BLaER1 (cell line): ENCODE data around the gene TRIM46.

Source experiments
- H3K27ac ChIP-seq: shearing (Covaris generic); formaldehyde crosslinking; 2 replicates; pipeline ENCODE4 v1.8.1; 2022
- H3K27me3 ChIP-seq: shearing (Covaris generic); formaldehyde crosslinking; 2 replicates; pipeline ENCODE4 v1.8.1; 2022
- H3K36me3 ChIP-seq: shearing (Covaris generic); formaldehyde crosslinking; 2 replicates; pipeline ENCODE4 v1.8.1; 2022
- H3K4me1 ChIP-seq: shearing (Covaris generic); formaldehyde crosslinking; 2 replicates; pipeline ENCODE4 v1.8.1; 2022
- H3K4me2 ChIP-seq: shearing (Covaris generic); formaldehyde crosslinking; 2 replicates; pipeline ENCODE4 v1.8.1; 2022
- H3K4me3 ChIP-seq: shearing (Covaris generic); formaldehyde crosslinking; 2 replicates; pipeline ENCODE4 v1.8.1; 2022
- H3K9ac ChIP-seq: shearing (Covaris generic); formaldehyde crosslinking; 2 replicates; pipeline ENCODE4 v1.8.1; 2022
- H3K9me3 ChIP-seq: shearing (Covaris generic); formaldehyde crosslinking; 2 replicates; pipeline ENCODE4 v1.8.1; 2022
- H4K20me1 ChIP-seq: shearing (Covaris generic); formaldehyde crosslinking; 2 replicates; pipeline ENCODE4 v1.8.1; 2022
- Cebpa-rat ChIP-seq: shearing (Covaris generic); IDR thresholded peaks from 2 replicates; pipeline ENCODE4 v1.8.1; 2022

Gene TRIM46

DNA sequence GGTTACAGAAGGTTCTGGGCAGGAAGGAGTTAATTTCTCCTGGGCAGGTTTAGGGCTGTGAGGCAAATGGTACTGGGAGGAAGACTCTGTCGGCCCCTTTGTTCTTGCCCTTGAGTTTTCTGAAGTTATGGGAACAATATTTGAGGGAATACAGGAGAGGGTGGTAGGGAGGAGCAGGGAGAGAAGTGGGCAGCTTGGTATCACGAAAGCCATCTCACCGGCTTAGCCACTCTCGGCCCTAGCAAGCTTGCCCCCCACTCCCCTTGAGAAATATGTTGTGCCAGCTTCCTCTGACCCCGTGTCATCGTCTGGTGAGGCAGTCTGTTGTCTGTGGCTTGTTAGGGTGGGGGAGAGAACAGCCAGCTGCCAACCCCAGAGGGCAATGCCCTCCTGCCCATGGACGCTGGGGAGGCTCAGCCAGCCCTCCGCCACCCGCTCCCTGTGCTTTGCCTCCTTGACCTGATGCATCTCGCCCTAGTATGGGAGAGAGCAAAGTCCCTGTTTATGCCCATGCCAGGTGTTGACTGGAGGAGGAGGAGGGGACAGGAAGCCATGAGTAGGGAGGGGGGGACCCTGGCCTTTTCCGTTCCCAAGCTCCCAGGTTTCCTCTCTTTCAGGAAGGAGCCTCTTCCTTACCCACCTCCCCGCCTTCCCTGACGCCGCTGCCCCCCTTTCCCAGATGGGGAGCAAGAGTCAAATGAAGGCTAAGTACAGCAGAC, 44.7 kb upstream of the TRIM46 start:
- no peak for TF ChIP-seq Cebpa-rat
- Histone ChIP-seq H3K9me3 (no peaks in the 10 kb centered on the region), H3K36me3 (peaks cover 31% of the 10 kb centered on the region), H3K27ac (peak overlapping the region; percentile 74), H3K27me3 (peaks cover 35% of the 10 kb centered on the region), H3K4me2 (peak overlapping the region; percentile 99), H3K4me3 (peak overlapping the region; percentile 82), H3K9ac (peak overlapping the region; percentile 84), H3K4me1 (peaks cover 54% of the 10 kb centered on the region), H4K20me1 (no peaks in the 10 kb centered on the region)

DNA sequence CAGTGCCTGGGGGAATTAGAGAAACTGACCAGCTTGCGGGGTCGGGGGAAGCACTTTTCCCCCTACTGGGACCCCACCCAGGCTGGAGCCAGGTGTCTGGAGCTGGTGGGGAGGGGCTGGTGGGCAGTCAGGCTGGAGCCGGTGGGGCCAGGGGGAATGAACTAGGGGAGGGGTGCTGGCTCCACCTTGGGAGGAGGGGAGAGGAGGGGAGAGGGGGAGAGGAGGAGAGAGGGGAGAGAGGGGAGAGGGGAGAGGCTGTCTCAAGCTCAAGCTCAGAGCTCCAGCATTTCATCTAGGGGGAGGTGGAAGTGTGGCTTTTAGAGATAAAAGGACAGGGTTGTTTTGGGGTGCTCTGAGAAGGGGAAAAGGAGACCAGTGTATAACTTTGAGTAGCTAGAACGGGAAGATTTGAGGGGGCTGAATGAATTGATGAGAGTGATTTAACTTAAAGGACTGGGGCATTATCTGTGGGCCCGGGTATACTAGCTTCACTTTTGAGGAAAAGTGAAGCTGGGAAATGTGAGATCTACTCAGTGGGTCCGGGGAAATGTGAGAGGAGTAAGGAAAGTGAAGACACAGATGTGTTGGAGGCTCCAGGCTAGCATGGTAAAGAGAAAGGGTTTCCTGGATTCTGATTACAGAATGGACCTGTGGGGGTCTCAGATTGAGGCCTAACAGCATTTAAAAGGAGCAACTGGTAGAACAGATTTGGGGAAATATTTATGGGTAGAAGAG, 43.2 kb upstream of the TRIM46 start:
- H3K36me3 ChIP-seq = peaks cover 41% of the 10 kb centered on the region
- no peak for TF ChIP-seq Cebpa-rat
- H3K4me3 ChIP-seq = peak overlapping the region; percentile 82
- H3K9me3 ChIP-seq = no peaks in the 10 kb centered on the region
- peak overlapping the region; percentile 74 for H3K27ac ChIP-seq
- peaks cover 68% of the 10 kb centered on the region for H3K4me1 ChIP-seq
- no peaks in the 10 kb centered on the region for H4K20me1 ChIP-seq
- peaks cover 30% of the 10 kb centered on the region for H3K27me3 ChIP-seq
- peak overlapping the region; percentile 84 for H3K9ac ChIP-seq
- peak overlapping the region; percentile 99 for H3K4me2 ChIP-seq

DNA sequence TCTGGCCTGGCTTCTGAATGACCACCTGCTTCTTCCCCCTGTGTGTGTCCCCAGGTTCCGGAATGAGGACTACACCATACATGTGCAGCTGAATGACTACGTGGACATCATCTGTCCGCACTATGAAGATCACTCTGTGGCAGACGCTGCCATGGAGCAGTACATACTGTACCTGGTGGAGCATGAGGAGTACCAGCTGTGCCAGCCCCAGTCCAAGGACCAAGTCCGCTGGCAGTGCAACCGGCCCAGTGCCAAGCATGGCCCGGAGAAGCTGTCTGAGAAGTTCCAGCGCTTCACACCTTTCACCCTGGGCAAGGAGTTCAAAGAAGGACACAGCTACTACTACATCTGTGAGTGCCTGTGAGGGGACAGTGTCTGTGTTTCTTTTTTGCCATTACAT, 42.4 kb upstream of the TRIM46 start:
- Histone ChIP-seq H3K9me3 (no peaks in the 10 kb centered on the region), H3K4me1 (peaks cover 67% of the 10 kb centered on the region), H3K27ac (no peak overlapping the region), H3K9ac (no peak overlapping the region), H4K20me1 (no peaks in the 10 kb centered on the region), H3K4me3 (no peak overlapping the region), H3K4me2 (peak overlapping the region; percentile 99), H3K27me3 (peaks cover 22% of the 10 kb centered on the region), H3K36me3 (peaks cover 41% of the 10 kb centered on the region)
- TF ChIP-seq Cebpa-rat = no peak

DNA sequence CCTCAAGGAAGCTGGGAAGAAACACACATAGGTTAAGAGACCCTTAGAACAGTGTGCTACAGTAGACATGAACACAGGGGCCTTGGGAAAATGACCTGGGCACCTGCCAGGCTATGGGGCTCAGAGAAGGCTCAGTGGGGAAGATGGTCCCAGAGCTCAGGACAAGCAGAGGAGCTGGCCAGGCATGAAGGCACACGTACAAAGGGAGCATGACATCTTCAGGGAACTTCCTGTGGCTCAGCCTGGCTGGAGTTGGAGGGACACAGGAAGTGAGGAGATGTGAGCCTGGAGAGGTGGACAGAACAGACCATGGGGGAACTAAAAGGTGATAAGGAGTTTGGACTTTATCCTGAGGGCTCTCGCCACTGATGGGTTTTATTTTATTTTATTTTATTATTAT, 41.8 kb upstream of the TRIM46 start:
- no peak for TF ChIP-seq Cebpa-rat
- no peaks in the 10 kb centered on the region for H3K9me3 ChIP-seq
- H3K9ac ChIP-seq = no peak overlapping the region
- H3K36me3 ChIP-seq = peaks cover 41% of the 10 kb centered on the region
- H3K4me3 ChIP-seq = no peak overlapping the region
- H3K4me1 ChIP-seq = peaks cover 65% of the 10 kb centered on the region
- H3K27me3 ChIP-seq = peaks cover 16% of the 10 kb centered on the region
- H3K4me2 ChIP-seq = 0 out of 2 replicates have a peak overlapping the region, but pooled peaks have one; percentile 99
- H3K27ac ChIP-seq = no peak overlapping the region
- H4K20me1 ChIP-seq = no peaks in the 10 kb centered on the region

DNA sequence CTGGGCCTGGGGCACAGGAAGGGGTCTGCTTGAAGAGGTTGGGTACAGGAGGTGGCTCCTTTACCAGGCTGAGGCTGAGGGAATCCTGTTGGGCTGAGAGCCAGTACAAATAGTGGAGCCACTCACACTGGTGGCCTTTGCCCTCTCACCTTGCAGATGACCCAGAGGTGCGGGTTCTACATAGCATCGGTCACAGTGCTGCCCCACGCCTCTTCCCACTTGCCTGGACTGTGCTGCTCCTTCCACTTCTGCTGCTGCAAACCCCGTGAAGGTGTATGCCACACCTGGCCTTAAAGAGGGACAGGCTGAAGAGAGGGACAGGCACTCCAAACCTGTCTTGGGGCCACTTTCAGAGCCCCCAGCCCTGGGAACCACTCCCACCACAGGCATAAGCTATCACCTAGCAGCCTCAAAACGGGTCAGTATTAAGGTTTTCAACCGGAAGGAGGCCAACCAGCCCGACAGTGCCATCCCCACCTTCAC, 39.8 kb upstream of the TRIM46 start:
- H3K4me3 ChIP-seq = no peak overlapping the region
- H3K4me2 ChIP-seq = peak overlapping the region; percentile 89; the same call in 1 of the 2 replicates
- H3K27me3 ChIP-seq = no peaks in the 10 kb centered on the region
- no peaks in the 10 kb centered on the region for H3K9me3 ChIP-seq
- no peak for TF ChIP-seq Cebpa-rat
- peaks cover 70% of the 10 kb centered on the region for H3K4me1 ChIP-seq
- no peak overlapping the region for H3K27ac ChIP-seq
- peaks cover 56% of the 10 kb centered on the region for H3K36me3 ChIP-seq
- no peak overlapping the region for H3K9ac ChIP-seq
- H4K20me1 ChIP-seq = no peaks in the 10 kb centered on the region

DNA sequence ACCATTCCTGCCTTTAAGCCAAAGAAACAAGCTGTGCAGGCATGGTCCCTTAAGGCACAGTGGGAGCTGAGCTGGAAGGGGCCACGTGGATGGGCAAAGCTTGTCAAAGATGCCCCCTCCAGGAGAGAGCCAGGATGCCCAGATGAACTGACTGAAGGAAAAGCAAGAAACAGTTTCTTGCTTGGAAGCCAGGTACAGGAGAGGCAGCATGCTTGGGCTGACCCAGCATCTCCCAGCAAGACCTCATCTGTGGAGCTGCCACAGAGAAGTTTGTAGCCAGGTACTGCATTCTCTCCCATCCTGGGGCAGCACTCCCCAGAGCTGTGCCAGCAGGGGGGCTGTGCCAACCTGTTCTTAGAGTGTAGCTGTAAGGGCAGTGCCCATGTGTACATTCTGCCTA, 39.3 kb upstream of the TRIM46 start:
- H3K27ac ChIP-seq = no peak overlapping the region; the same call in 1 of the 2 replicates
- no peak for TF ChIP-seq Cebpa-rat
- no peaks in the 10 kb centered on the region for H3K27me3 ChIP-seq
- H4K20me1 ChIP-seq = no peaks in the 10 kb centered on the region
- H3K4me3 ChIP-seq = no peak overlapping the region
- H3K4me2 ChIP-seq = peak overlapping the region; percentile 89
- H3K36me3 ChIP-seq = peaks cover 59% of the 10 kb centered on the region
- H3K9ac ChIP-seq = peak overlapping the region; percentile 84
- peaks cover 70% of the 10 kb centered on the region for H3K4me1 ChIP-seq
- H3K9me3 ChIP-seq = no peaks in the 10 kb centered on the region

DNA sequence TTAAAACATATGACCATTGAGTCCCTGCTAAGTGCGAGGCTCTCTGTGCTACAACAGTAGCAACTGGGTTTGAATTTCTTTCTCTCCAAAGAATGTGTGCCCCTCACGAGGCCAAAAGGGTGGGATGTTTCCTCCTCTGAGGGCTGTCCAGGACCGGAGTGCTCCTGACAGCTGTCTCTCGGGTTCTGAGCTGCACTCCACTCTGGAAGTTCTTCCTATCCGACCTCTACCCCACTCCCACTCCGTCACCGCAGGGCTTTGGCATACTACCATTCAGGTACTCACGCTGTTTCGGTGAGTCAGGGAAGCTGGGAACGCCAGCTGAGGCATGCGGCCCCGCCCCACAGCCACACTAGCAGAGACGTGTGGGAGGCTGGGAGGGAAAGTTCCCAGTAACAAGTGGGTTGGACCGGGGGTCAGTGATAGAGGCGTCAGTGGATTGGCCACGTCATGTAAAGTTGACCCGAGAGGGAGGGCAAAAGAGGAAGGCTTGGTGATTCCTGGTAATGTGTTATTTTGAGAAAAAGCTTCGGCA, 38.7 kb upstream of the TRIM46 start:
- H3K27me3 ChIP-seq = no peaks in the 10 kb centered on the region
- no peaks in the 10 kb centered on the region for H3K9me3 ChIP-seq
- TF ChIP-seq Cebpa-rat = no peak
- peak overlapping the region; percentile 91 for H3K27ac ChIP-seq
- H3K9ac ChIP-seq = peak overlapping the region; percentile 84
- peaks cover 68% of the 10 kb centered on the region for H3K4me1 ChIP-seq
- no peaks in the 10 kb centered on the region for H4K20me1 ChIP-seq
- H3K4me2 ChIP-seq = peak overlapping the region; percentile 89
- H3K4me3 ChIP-seq = peak overlapping the region; percentile 80
- peaks cover 59% of the 10 kb centered on the region for H3K36me3 ChIP-seq

DNA sequence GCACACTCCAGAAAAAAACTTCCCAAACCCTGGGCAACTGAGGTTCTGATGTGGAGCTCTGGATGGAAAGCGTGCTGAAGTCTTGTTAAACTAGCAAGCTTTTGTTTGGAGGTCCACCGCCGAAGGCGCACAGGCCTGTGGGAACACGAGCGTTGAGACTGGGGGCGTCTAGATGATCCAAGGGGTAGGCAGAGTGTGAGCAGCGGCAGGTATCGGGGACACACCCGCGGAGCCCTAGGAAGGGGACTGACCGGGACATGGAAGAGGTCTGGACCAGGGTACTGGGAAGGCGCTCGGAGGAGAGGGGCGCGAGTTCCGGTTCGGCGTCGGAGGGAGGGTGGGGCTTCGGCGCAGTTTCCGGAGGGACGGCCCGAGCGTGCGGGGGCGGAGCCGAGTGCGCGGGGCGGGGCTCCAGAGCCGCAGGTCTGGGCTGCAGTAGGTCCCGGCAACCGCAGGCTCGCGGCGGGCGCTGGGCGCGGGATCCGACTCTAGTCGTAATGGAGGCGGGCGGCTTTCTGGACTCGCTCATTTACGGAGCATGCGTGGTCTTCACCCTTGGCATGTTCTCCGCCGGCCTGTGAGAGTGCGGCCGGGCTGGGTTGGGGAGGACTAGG, 38.1 kb upstream of the TRIM46 start, which contains the start of gene SLC50A1:
TSS of gene SLC50A1 (plus strand) at position 438 of the 614 bp plus-strand sequence. CDS start at position 498, 60 bp downstream.
- no peak for TF ChIP-seq Cebpa-rat
- H3K9ac ChIP-seq = peak within 1 kb of the TSS; percentile 84
- peaks cover 59% of the 10 kb centered on the region for H3K36me3 ChIP-seq
- H3K27me3 ChIP-seq = no peaks in the 10 kb centered on the region
- H3K27ac ChIP-seq = peak within 1 kb of the TSS; percentile 91
- H3K4me3 ChIP-seq = peak within 1 kb of the TSS; percentile 80
- H3K9me3 ChIP-seq = no peaks in the 10 kb centered on the region
- no peaks in the 10 kb centered on the region for H4K20me1 ChIP-seq
- peak within 1 kb of the TSS; percentile 89 for H3K4me2 ChIP-seq
- H3K4me1 ChIP-seq = peaks cover 64% of the 10 kb centered on the region

DNA sequence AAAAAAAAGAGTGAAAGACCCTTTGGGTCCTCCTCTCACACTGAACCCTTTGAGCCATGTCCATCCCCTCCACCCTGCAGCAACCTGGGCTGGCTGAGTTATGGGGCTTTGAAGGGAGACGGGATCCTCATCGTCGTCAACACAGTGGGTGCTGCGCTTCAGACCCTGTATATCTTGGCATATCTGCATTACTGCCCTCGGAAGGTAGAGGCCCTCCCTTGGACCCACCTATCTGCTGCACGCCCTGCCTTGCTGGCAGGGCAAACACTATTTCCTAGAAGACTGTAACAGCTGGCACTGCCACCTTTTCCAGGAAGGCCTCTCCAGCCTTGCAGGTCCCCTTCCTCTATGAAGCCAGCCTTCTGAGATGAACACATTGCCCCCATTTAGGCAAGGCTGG, 36.9 kb upstream of the TRIM46 start:
- no peak for TF ChIP-seq Cebpa-rat
- H3K9ac ChIP-seq = peak overlapping the region; percentile 84
- no peaks in the 10 kb centered on the region for H3K27me3 ChIP-seq
- peak overlapping the region; percentile 80 for H3K4me3 ChIP-seq
- H3K4me1 ChIP-seq = peaks cover 56% of the 10 kb centered on the region
- peaks cover 49% of the 10 kb centered on the region for H3K36me3 ChIP-seq
- peak overlapping the region; percentile 89 for H3K4me2 ChIP-seq
- no peaks in the 10 kb centered on the region for H4K20me1 ChIP-seq
- no peaks in the 10 kb centered on the region for H3K9me3 ChIP-seq
- peak overlapping the region; percentile 91 for H3K27ac ChIP-seq
